OCI-LY3 (cell line): ENCODE results near the gene BRPF1.
"Not testable (repeated sequence)": the region's sequence is repeated elsewhere in the genome, so short reads cannot be mapped to it uniquely, and the experiment has no call there.

ENCODE experiments used
- H2AFZ ChIP-seq: fragments of 200-600, 300-600 bp; shearing (Covaris generic); 2 replicates; pipeline ENCODE4 v1.6.0; 2014; ENCODE audit warnings: antibody characterized with exemption, low read depth, low read length
- H3K27ac ChIP-seq: fragments of 200-600, 300-600 bp; sonication (generic); 2 replicates; pipeline ENCODE4 v1.5.1; 2014; ENCODE audit warnings: mild to moderate bottlenecking, low read length, moderate library complexity, mixed read lengths
- H3K27me3 ChIP-seq: fragments of 200-600, 300-600 bp; sonication (generic); 2 replicates; pipeline ENCODE4 v1.6.1; 2014; ENCODE audit warnings: low read depth, low read length, mixed read lengths
- H3K36me3 ChIP-seq: fragments of 200-600, 300-600 bp; sonication (generic); replicated peaks from 2 replicates; pipeline ENCODE3; 2014; ENCODE audit warnings: low read depth, low read length, mixed read lengths
- H3K4me1 ChIP-seq: fragments of 300-600, 200-600 bp; sonication (generic); 2 replicates; pipeline ENCODE4 v1.6.1; 2014; ENCODE audit warnings: low read length, mixed read lengths
- H3K4me2 ChIP-seq: fragments of 200-600, 300-600 bp; sonication (generic); 2 replicates; pipeline ENCODE4 v1.6.1; 2014; ENCODE audit warnings: low read length, mixed read lengths
- H3K4me3 ChIP-seq: fragments of 300-600, 200-600 bp; sonication (generic); 2 replicates; pipeline ENCODE4 v1.5.1; 2014; ENCODE audit warnings: antibody characterized with exemption, mild to moderate bottlenecking, low read length, moderate library complexity
- H3K79me2 ChIP-seq: fragments of 300-600, 200-600 bp; shearing (Covaris generic); 2 replicates; pipeline ENCODE4 v1.6.1; 2014; ENCODE audit warnings: mild to moderate bottlenecking, low read length, mixed read lengths
- H3K9ac ChIP-seq: fragments of 300-600, 200-600 bp; shearing (Covaris generic); 2 replicates; pipeline ENCODE4 v1.6.0; 2014; ENCODE audit warnings: mild to moderate bottlenecking, low read length, moderate library complexity
- H3K9me3 ChIP-seq: fragments of 200-600, 300-600 bp; shearing (Covaris generic); 2 replicates; pipeline ENCODE4 v1.6.1; 2014; ENCODE audit warnings: low read length, mixed read lengths; ENCODE audit not compliant: insufficient read depth
- H4K20me1 ChIP-seq: fragments of 200-600, 300-600 bp; sonication (generic); 2 replicates; pipeline ENCODE4 v1.6.1; 2016; ENCODE audit warnings: low read length, mixed read lengths; ENCODE audit not compliant: insufficient read depth
- EZH2phosphoT487 ChIP-seq: fragments of 200-600 bp; shearing (Covaris generic); IDR thresholded peaks from 2 replicates; pipeline ENCODE4 v1.6.1; 2018; ENCODE audit warnings: antibody characterized with exemption, mixed run types, low read depth
- TF ChIP-seq, protein P1 (sequence below): fragments of 200-600, 300-600 bp; sonication (generic); IDR thresholded peaks from 2 replicates; pipeline ENCODE4 v1.5.1; 2014; ENCODE audit warnings: antibody characterized with exemption, low read length, low read depth

The BRPF1 gene

GRCh38 chr3:9768141-9768775 lies 36.7 kb downstream of the BRPF1 start:
- H3K9ac ChIP-seq: no peak overlapping the region
- H3K79me2 ChIP-seq: no peaks in the 10 kb centered on the region
- H3K4me2 ChIP-seq: no peak overlapping the region
- no peak overlapping the region for H3K4me3 ChIP-seq
- H3K4me1 ChIP-seq: no peaks in the 10 kb centered on the region
- TF ChIP-seq EZH2phosphoT487: no peak
- TF ChIP-seq, protein P1, sequence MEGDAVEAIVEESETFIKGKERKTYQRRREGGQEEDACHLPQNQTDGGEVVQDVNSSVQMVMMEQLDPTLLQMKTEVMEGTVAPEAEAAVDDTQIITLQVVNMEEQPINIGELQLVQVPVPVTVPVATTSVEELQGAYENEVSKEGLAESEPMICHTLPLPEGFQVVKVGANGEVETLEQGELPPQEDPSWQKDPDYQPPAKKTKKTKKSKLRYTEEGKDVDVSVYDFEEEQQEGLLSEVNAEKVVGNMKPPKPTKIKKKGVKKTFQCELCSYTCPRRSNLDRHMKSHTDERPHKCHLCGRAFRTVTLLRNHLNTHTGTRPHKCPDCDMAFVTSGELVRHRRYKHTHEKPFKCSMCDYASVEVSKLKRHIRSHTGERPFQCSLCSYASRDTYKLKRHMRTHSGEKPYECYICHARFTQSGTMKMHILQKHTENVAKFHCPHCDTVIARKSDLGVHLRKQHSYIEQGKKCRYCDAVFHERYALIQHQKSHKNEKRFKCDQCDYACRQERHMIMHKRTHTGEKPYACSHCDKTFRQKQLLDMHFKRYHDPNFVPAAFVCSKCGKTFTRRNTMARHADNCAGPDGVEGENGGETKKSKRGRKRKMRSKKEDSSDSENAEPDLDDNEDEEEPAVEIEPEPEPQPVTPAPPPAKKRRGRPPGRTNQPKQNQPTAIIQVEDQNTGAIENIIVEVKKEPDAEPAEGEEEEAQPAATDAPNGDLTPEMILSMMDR: no peak
- no peaks in the 10 kb centered on the region for H4K20me1 ChIP-seq
- no peak overlapping the region for H3K27ac ChIP-seq
- H2AFZ ChIP-seq: no peak overlapping the region
- no peaks in the 10 kb centered on the region for H3K9me3 ChIP-seq
- no peaks in the 10 kb centered on the region for H3K36me3 ChIP-seq
- no peaks in the 10 kb centered on the region for H3K27me3 ChIP-seq

DNA sequence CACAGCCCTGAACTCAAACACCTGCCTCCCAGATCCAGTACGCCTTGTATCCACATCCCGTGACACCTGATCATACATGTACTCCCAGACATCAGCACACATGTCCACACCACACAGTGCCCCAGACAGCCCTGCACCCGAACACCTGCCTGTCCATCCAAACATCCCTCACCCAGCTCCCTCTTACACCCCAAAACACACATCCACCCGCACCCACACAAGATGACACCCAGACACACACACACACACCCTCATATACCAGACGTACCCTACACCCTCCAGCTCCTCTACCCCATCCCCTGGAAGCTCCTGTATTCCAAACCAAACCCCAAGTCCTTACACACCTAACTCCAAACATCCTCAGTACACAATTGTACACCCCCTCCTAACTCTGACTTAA lies 37.5 kb downstream of the BRPF1 start:
- Histone ChIP-seq H3K9ac (no peak overlapping the region), H3K27ac (no peak overlapping the region)

DNA sequence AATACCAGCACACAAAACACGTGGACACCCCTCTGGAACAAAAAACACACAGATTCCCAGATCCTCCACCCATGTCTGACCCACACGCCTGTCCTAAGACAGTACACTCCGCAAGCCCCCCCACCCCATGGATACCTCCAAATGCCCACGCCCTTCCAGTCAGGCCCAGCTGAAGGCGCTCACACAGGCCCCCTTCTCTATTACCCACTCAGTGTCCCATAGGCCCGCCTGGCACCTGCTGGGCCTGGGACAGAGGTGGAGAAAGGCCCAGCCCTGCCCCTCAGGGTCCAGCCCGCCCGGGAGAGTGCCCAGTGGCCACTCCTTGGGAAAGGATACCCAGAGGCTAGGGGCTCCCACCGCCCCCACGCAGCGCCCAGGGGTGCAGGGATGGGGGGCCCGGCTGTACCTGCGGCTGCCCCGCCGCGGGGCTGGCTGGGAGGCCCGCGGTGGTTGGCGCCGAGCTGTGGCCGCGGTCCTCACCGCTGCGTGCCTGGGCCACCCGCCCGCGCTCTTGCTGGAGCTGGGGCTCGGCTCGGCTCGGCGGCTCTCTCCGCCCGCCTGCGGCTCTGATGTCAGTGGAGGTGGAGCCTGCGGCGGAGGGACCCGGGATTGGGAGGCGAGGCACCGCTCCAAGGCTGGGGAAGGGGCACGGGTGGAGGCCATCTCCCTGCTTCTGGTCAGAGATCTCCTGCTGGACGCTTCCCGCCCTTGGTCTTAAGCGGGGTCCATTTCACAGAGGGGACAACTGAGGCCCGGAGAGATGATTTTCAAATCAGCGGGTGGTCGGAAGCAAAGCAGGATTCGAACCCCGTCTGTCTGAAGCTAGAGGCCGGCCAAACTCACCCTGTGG lies 38.1 kb downstream of the BRPF1 start, which contains the start of gene CAMK1:
Gene CAMK1 (minus strand): TSS at position 522 of the 850 bp plus-strand sequence. CDS start 2,198 bp downstream, outside the sequence.
- no peaks in the 10 kb centered on the region for H3K79me2 ChIP-seq
- H2AFZ ChIP-seq: no peak within 1 kb of the TSS
- H3K27me3 ChIP-seq: no peaks in the 10 kb centered on the region
- no peak within 1 kb of the TSS for H3K4me3 ChIP-seq
- no peak for TF ChIP-seq EZH2phosphoT487
- TF ChIP-seq, protein P1: no peak
- H4K20me1 ChIP-seq: no peaks in the 10 kb centered on the region
- no peak within 1 kb of the TSS for H3K4me2 ChIP-seq
- no peaks in the 10 kb centered on the region for H3K36me3 ChIP-seq
- no peak within 1 kb of the TSS for H3K9ac ChIP-seq
- no peaks in the 10 kb centered on the region for H3K9me3 ChIP-seq
- no peaks in the 10 kb centered on the region for H3K4me1 ChIP-seq
- H3K27ac ChIP-seq: no peak within 1 kb of the TSS

More for the DNA sequence above, 37.5 kb downstream of the BRPF1 start:
- Histone ChIP-seq H3K36me3 (no peaks in the 10 kb centered on the region), H3K27me3 (no peaks in the 10 kb centered on the region), H3K4me2 (no peak overlapping the region), H3K4me1 (no peaks in the 10 kb centered on the region), H3K4me3 (no peak overlapping the region), H4K20me1 (no peaks in the 10 kb centered on the region), H3K9me3 (no peaks in the 10 kb centered on the region), H2AFZ (no peak overlapping the region), H3K79me2 (no peaks in the 10 kb centered on the region)
- no peak for TF ChIP-seq EZH2phosphoT487
- TF ChIP-seq, protein P1: no peak

DNA sequence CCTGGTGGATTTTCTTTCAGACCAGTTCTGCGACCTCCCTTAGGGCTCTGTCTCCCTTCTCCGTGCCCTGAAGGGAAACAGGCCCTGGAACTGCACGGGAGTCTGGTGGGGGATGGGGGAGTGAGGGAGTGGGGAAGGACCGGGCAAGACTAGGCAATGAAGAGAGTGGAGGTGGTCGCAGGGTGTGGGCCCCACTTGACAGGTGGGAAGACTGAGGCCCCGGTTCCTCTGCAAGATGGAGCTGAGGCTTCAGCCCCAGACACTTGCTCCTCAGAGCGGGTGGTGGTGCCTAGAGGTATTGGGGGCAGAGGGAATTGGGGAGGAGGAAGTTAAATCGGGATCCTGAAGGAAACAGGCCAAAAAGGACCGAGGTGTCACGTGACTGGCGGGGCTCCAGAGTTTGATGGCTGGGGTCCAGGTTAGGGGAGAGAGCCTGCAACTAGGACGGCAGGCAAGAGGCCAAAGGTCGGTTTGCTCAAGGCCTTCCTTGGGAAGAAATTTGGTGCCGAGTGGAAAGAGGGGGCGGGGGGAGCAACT lies 38.8 kb downstream of the BRPF1 start:
- H3K4me1 ChIP-seq: no peaks in the 10 kb centered on the region
- no peaks in the 10 kb centered on the region for H3K79me2 ChIP-seq
- H3K4me3 ChIP-seq: no peak overlapping the region
- no peak overlapping the region for H3K9ac ChIP-seq
- no peak overlapping the region for H3K4me2 ChIP-seq
- no peak for TF ChIP-seq EZH2phosphoT487
- TF ChIP-seq, protein P1: no peak
- no peaks in the 10 kb centered on the region for H4K20me1 ChIP-seq
- H3K27ac ChIP-seq: no peak overlapping the region
- H2AFZ ChIP-seq: no peak overlapping the region
- H3K27me3 ChIP-seq: no peaks in the 10 kb centered on the region
- H3K9me3 ChIP-seq: no peaks in the 10 kb centered on the region
- H3K36me3 ChIP-seq: no peaks in the 10 kb centered on the region

DNA sequence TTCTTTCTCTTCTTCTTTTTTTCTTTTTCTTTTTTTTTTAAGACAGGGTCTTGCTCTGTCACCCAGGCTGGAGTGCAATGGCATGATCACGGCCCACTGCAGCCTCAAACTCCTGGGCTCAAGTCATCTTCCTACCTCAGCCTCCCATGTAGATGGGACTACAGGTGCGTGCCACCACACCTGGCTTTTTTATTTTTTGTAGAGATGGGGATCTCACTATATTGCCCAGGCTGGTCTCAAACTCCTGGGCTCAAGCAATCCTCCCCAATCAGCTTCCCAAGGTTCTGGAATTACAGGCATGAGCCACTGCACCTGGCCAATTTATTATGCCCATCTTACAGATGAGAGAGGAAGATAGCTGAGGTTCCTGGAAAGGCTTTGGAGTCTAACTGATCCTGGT lies 39.5 kb downstream of the BRPF1 start:
- H3K4me3 ChIP-seq, H3K27ac ChIP-seq, H3K36me3 ChIP-seq, H3K9ac ChIP-seq, H4K20me1 ChIP-seq, H3K27me3 ChIP-seq, H2AFZ ChIP-seq, H3K9me3 ChIP-seq, H3K4me2 ChIP-seq, H3K4me1 ChIP-seq, H3K79me2 ChIP-seq: not testable (repeated sequence)
